GM06990 (cell line): ENCODE measurements around the gene RPTOR.
A peak's percentile ranks its signal among the peaks of the same experiment; 100 is the strongest.

Experiments used
- DNase-seq: peaks from one replicate; pipeline ENCODE4 v3.0.0-alpha.2; 2011; ENCODE audit not compliant: insufficient read length; ENCODE audit errors: extremely low read depth
- H3K27me3 ChIP-seq: replicated peaks from 2 replicates; pipeline ENCODE4 v1.6.0; 2011; ENCODE audit warnings: low read length; ENCODE audit not compliant: control insufficient read depth, insufficient read depth
- H3K36me3 ChIP-seq: 2 replicates; pipeline ENCODE4 v1.5.1; 2011; ENCODE audit warnings: low read length; ENCODE audit not compliant: control insufficient read depth, insufficient read depth
- H3K4me3 ChIP-seq: replicated peaks from 2 replicates; pipeline ENCODE4 v1.5.1; 2011; ENCODE audit warnings: low read depth, mild to moderate bottlenecking, control low read depth, low read length
- CTCF ChIP-seq: IDR thresholded peaks from 2 replicates; pipeline ENCODE4 v1.5.1; 2011; ENCODE audit warnings: low read length, control low read depth, mild to moderate bottlenecking, inconsistent platforms; ENCODE audit not compliant: insufficient read depth, poor library complexity, severe bottlenecking

RPTOR gene

GRCh38 chr17:80753685-80754345 is 209.2 kb downstream of the RPTOR start:
- DNase-seq, result no peak
- H3K36me3 ChIP-seq, result peaks cover 8% of the 10 kb centered on the region
- no peak overlapping the region for H3K4me3 ChIP-seq
- no peak for TF ChIP-seq CTCF
- no peaks in the 10 kb centered on the region for H3K27me3 ChIP-seq

- no peaks in the 10 kb centered on the region for H3K27me3 ChIP-seq
- no peak for TF ChIP-seq CTCF
- no peak overlapping the region for H3K4me3 ChIP-seq
- H3K36me3 ChIP-seq, result peaks cover 8% of the 10 kb centered on the region
- no peak for DNase-seq
Measured at GRCh38 chr17:80754846-80755245, 210.2 kb downstream of the RPTOR start.

- H3K27me3 ChIP-seq, result no peaks in the 10 kb centered on the region
- H3K36me3 ChIP-seq, result peaks cover 8% of the 10 kb centered on the region
- DNase-seq, result no peak
- no peak overlapping the region for H3K4me3 ChIP-seq
- peak; percentile 17 for TF ChIP-seq CTCF
Measured at GRCh38 chr17:80755650-80756405, 211.2 kb downstream of the RPTOR start.

GRCh38 chr17:80758481-80759376 is 214.1 kb downstream of the RPTOR start:
- Histone ChIP-seq H3K36me3 (peaks cover 8% of the 10 kb centered on the region), H3K27me3 (no peaks in the 10 kb centered on the region), H3K4me3 (no peak overlapping the region)
- no peak for TF ChIP-seq CTCF
- DNase-seq, result no peak

- H3K4me3 ChIP-seq, result no peak overlapping the region
- TF ChIP-seq CTCF, result no peak
- no peak for DNase-seq
- H3K27me3 ChIP-seq, result no peaks in the 10 kb centered on the region
- H3K36me3 ChIP-seq, result peaks cover 6% of the 10 kb centered on the region
Measured at GRCh38 chr17:80759377-80759673, 214.7 kb downstream of the RPTOR start.
